ENCODE results near the gene JAGN1.
"Not testable (repeated sequence)": the region's sequence is repeated elsewhere in the genome, so short reads cannot be mapped to it uniquely, and the experiment has no call there.

Gene JAGN1

GRCh38 chr3:9867106-9867505, 23.3 kb upstream of the JAGN1 start:
- ChIA-PET POLR2A (no interaction called here), CTCF (no interaction called here)
- no peak for TF ChIP-seq HDGF (IDR thresholded peaks at IDR 0.05; ENCODE audit: borderline replicate concordance)
- no peak for TF ChIP-seq ELF4 (IDR thresholded peaks at IDR 0.05)
- no peak for TF ChIP-seq BHLHE40 (IDR thresholded peaks at IDR 0.05; ENCODE audit: borderline replicate concordance)
- no peak for TF ChIP-seq SUZ12 (IDR thresholded peaks at IDR 0.05)
- TF ChIP-seq FOXM1 (IDR thresholded peaks at IDR 0.05; ENCODE audit: borderline replicate concordance) = no peak
- no peak for TF ChIP-seq ZNF384 (IDR thresholded peaks at IDR 0.05)
- no peak for TF ChIP-seq NFRKB (IDR thresholded peaks at IDR 0.05)
- no peak for TF ChIP-seq L3MBTL2 (conservative IDR thresholded peaks at IDR 0.05)
- no peak for TF ChIP-seq FOXA1 (IDR thresholded peaks at IDR 0.05)
- TF ChIP-seq LEF1 (IDR thresholded peaks at IDR 0.05; ENCODE audit: borderline replicate concordance) = no peak
- no peak for TF ChIP-seq ARNT (IDR thresholded peaks at IDR 0.05)
- TF ChIP-seq PKNOX1 (IDR thresholded peaks at IDR 0.05) = no peak
- TF ChIP-seq FOXK2 (IDR thresholded peaks at IDR 0.05) = no peak
- TF ChIP-seq CTBP1 (IDR thresholded peaks at IDR 0.05; ENCODE audit: borderline replicate concordance) = no peak
- TF ChIP-seq SP1 (IDR thresholded peaks at IDR 0.05) = no peak
- TF ChIP-seq TARDBP (IDR thresholded peaks at IDR 0.05) = no peak
- no peak for DNase-seq (ENCODE audit: extremely low spot score)

- ChIA-PET POLR2A (no interaction called here), CTCF (no interaction called here)
- TF ChIP-seq LEF1 (IDR thresholded peaks at IDR 0.05; ENCODE audit: borderline replicate concordance) = no peak
- no peak for TF ChIP-seq TARDBP (IDR thresholded peaks at IDR 0.05)
- no peak for DNase-seq (ENCODE audit: extremely low spot score)
Measured at GRCh38 chr3:9869955-9870354, 20.5 kb upstream of the JAGN1 start.

- POLR2A ChIA-PET = no interaction called here
- CTCF ChIA-PET = no interaction called here
- no peak for DNase-seq (ENCODE audit: extremely low spot score)
- TF ChIP-seq LEF1 (IDR thresholded peaks at IDR 0.05; ENCODE audit: borderline replicate concordance) (no peak), ZNF384 (IDR thresholded peaks at IDR 0.05) (no peak), FOXM1 (IDR thresholded peaks at IDR 0.05; ENCODE audit: borderline replicate concordance) (no peak), BHLHE40 (IDR thresholded peaks at IDR 0.05; ENCODE audit: borderline replicate concordance) (no peak), L3MBTL2 (conservative IDR thresholded peaks at IDR 0.05) (no peak), PKNOX1 (IDR thresholded peaks at IDR 0.05) (no peak), NFRKB (IDR thresholded peaks at IDR 0.05) (no peak)
Measured at GRCh38 chr3:9870978-9871377, 19.4 kb upstream of the JAGN1 start.

GRCh38 chr3:9872067-9872466, 18.3 kb upstream of the JAGN1 start:
- POLR2A ChIA-PET; DNase-seq (ENCODE audit: extremely low spot score); CTCF ChIA-PET: not testable (repeated sequence)

- TF ChIP-seq TARDBP (IDR thresholded peaks at IDR 0.05) = no peak
- TF ChIP-seq SP1 (IDR thresholded peaks at IDR 0.05) = no peak
- no peak for TF ChIP-seq L3MBTL2 (conservative IDR thresholded peaks at IDR 0.05)
- no peak for TF ChIP-seq CTBP1 (IDR thresholded peaks at IDR 0.05; ENCODE audit: borderline replicate concordance)
- no peak for TF ChIP-seq ARNT (IDR thresholded peaks at IDR 0.05)
- TF ChIP-seq BHLHE40 (IDR thresholded peaks at IDR 0.05; ENCODE audit: borderline replicate concordance) = no peak
- TF ChIP-seq PKNOX1 (IDR thresholded peaks at IDR 0.05) = no peak
- no peak for TF ChIP-seq FOXA1 (IDR thresholded peaks at IDR 0.05)
- TF ChIP-seq FOXM1 (IDR thresholded peaks at IDR 0.05; ENCODE audit: borderline replicate concordance) = no peak
- no peak for TF ChIP-seq LEF1 (IDR thresholded peaks at IDR 0.05; ENCODE audit: borderline replicate concordance)
- no peak for TF ChIP-seq ELF4 (IDR thresholded peaks at IDR 0.05)
- TF ChIP-seq ZNF384 (IDR thresholded peaks at IDR 0.05) = no peak
- TF ChIP-seq FOXK2 (IDR thresholded peaks at IDR 0.05) = no peak
- TF ChIP-seq SUZ12 (IDR thresholded peaks at IDR 0.05) = no peak
- TF ChIP-seq HDGF (IDR thresholded peaks at IDR 0.05; ENCODE audit: borderline replicate concordance) = no peak
- TF ChIP-seq NFRKB (IDR thresholded peaks at IDR 0.05) = no peak
- DNase-seq (ENCODE audit: extremely low spot score) = no peak
- ChIA-PET CTCF (no interaction called here), POLR2A (no interaction called here)
Measured at GRCh38 chr3:9875448-9875847, 15.0 kb upstream of the JAGN1 start.

GRCh38 chr3:9876255-9876654, 14.2 kb upstream of the JAGN1 start:
- DNase-seq (ENCODE audit: extremely low spot score); CTCF ChIA-PET; POLR2A ChIA-PET: not testable (repeated sequence)

- no peak for DNase-seq (ENCODE audit: extremely low spot score)
- ChIA-PET POLR2A (no interaction called here), CTCF (no interaction called here)
- TF ChIP-seq FOXK2 (IDR thresholded peaks at IDR 0.05) = no peak
- TF ChIP-seq CTBP1 (IDR thresholded peaks at IDR 0.05; ENCODE audit: borderline replicate concordance) = no peak
- no peak for TF ChIP-seq SP1 (IDR thresholded peaks at IDR 0.05)
- no peak for TF ChIP-seq L3MBTL2 (conservative IDR thresholded peaks at IDR 0.05)
- TF ChIP-seq PKNOX1 (IDR thresholded peaks at IDR 0.05) = no peak
- no peak for TF ChIP-seq LEF1 (IDR thresholded peaks at IDR 0.05; ENCODE audit: borderline replicate concordance)
- TF ChIP-seq FOXM1 (IDR thresholded peaks at IDR 0.05; ENCODE audit: borderline replicate concordance) = no peak
Measured at GRCh38 chr3:9876991-9877390, 13.4 kb upstream of the JAGN1 start.

Measured in HEK293T (cell line).